Measurements from ENCODE around the gene SEMA3D. TPM values are rescaled to one million over a fixed set of nuclear protein-coding genes. Genes with fewer than 3 reads are reported as not detected.

SEMA3D gene
- total and polyA plus RNA-seq, 4 donors = 0.18 to 1.2 (median 0.72) TPM

DNA sequence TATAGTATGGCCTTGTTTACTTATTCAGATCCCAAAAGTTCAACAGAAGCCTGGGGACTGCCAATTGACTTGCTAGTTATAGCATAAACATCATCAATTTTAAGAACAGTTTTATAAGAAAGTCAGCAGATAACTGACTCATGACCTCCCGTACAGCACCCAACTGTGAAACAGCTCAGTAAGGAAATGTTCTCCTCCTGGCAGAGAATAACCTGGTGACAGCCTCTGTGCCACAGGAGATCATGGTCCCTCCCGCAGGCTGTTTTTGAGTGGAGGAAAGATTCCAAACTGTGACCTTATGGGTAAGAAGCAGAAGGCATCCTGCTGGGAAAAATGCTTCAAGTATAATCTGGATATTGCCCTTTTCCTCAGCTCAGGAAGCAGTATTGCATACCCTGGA, 182.5 kb downstream of the SEMA3D start (continued):
- no peak for TF ChIP-seq ATF3 (IDR thresholded peaks at IDR 0.05)

DNA sequence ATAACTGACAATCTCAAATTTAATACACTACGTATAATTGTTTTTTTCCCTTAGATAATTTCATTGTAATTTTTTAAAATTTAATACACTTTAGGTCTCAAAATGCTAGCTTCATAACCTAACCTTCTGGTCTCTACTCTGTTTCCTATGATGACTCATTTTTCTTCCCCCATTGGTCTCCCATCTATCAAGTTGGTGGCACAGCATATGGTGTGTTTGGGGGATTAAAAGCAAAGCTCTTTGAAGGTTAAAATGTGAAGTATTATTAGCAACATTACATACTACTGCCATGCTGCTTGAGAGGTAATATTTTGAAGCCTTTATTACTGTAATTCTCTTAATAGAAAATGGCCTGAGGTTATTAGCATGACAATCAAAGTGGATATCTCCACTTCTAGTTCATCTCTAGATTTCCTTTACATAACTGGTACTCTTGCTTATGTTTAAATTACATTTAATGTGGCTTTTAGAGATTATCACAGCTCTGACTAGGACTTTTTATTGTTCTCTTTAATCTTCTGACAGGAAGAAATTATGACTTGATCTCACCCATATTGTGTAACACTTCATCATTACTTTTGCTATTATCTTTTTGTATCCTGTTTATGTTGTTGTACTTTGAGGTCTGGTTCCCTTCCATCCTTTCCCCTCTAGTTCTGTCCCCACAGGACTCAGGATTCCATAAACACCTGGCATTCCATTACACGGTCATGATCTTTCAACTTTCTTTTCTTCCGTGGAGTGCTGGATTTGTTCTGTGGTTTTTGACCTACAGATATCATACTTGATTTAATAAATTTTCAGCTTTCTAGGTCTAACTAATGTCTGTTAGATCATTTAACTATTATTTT, 185.1 kb downstream of the SEMA3D start:
- Histone ChIP-seq H3K27ac (ENCODE audit: low read depth in 1 of 2, low read length in 2 of 2) (no peak overlapping the region), H3K9me3 (ENCODE audit: control insufficient read depth in 4 of 4, low read length in 3 of 4) (no peaks in the 10 kb centered on the region), H3K4me3 (ENCODE audit: low read depth in 1 of 3, low read length in 3 of 3) (no peak overlapping the region), H3K4me1 (ENCODE audit: control insufficient read depth in 4 of 4, insufficient read depth in 4 of 4, low read length in 3 of 4) (no peaks in the 10 kb centered on the region), H3K27me3 (ENCODE audit: control insufficient read depth in 4 of 4, insufficient read depth in 4 of 4, low read length in 3 of 4) (no peaks in the 10 kb centered on the region), H3K36me3 (ENCODE audit: control insufficient read depth in 4 of 4, insufficient read depth in 3 of 4, low read depth in 1 of 4, low read length in 3 of 4) (no peaks in the 10 kb centered on the region), H3K9ac (ENCODE audit: low read depth in 1 of 2, low read length in 2 of 2) (no peak overlapping the region)
- WGBS = 71% methylated on average over 3 of the region's 3 CpGs
- TF ChIP-seq EGR1 (IDR thresholded peaks at IDR 0.05; ENCODE audit: low read depth in 2 of 2) = no peak
- TF ChIP-seq, protein P1, sequence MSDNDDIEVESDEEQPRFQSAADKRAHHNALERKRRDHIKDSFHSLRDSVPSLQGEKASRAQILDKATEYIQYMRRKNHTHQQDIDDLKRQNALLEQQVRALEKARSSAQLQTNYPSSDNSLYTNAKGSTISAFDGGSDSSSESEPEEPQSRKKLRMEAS (IDR thresholded peaks at IDR 0.05) = no peak
- no peak for TF ChIP-seq YY1 (IDR thresholded peaks at IDR 0.05)
- TF ChIP-seq RAD21 (IDR thresholded peaks at IDR 0.05) = no peak
- no peak for TF ChIP-seq HNF4G (IDR thresholded peaks at IDR 0.05)
- no peak for TF ChIP-seq FOXA1 (IDR thresholded peaks at IDR 0.05)
- TF ChIP-seq HNF4A (conservative IDR thresholded peaks at IDR 0.05) = no peak
- no peak for TF ChIP-seq REST (IDR thresholded peaks at IDR 0.05)
- TF ChIP-seq ATF3 (IDR thresholded peaks at IDR 0.05) = no peak
- TF ChIP-seq TAF1 (conservative IDR thresholded peaks at IDR 0.05) = no peak
- no peak for TF ChIP-seq GABPA (IDR thresholded peaks at IDR 0.05 in 1 of 2, conservative IDR thresholded peaks at IDR 0.05 in 1 of 2)
- TF ChIP-seq CTCF (IDR thresholded peaks at IDR 0.05; ENCODE audit: low read depth, low read length, missing input control) = no peak
- TF ChIP-seq RXRA (IDR thresholded peaks at IDR 0.05) = no peak
- no peak for TF ChIP-seq SP1 (IDR thresholded peaks at IDR 0.05)
- TF ChIP-seq, protein P2, sequence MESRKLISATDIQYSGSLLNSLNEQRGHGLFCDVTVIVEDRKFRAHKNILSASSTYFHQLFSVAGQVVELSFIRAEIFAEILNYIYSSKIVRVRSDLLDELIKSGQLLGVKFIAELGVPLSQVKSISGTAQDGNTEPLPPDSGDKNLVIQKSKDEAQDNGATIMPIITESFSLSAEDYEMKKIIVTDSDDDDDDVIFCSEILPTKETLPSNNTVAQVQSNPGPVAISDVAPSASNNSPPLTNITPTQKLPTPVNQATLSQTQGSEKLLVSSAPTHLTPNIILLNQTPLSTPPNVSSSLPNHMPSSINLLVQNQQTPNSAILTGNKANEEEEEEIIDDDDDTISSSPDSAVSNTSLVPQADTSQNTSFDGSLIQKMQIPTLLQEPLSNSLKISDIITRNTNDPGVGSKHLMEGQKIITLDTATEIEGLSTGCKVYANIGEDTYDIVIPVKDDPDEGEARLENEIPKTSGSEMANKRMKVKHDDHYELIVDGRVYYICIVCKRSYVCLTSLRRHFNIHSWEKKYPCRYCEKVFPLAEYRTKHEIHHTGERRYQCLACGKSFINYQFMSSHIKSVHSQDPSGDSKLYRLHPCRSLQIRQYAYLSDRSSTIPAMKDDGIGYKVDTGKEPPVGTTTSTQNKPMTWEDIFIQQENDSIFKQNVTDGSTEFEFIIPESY (IDR thresholded peaks at IDR 0.05) = no peak
- TF ChIP-seq NR2F2 (IDR thresholded peaks at IDR 0.05) = no peak
- TF ChIP-seq JUND (IDR thresholded peaks at IDR 0.05) = no peak
- TF ChIP-seq FOXA2 (IDR thresholded peaks at IDR 0.05) = no peak
- no peak for DNase-seq (ENCODE audit: low spot score)

Measured in liver (tissue), 9 donors.